ENCODE results near the gene GABBR2. TPM values are rescaled to one million over a fixed set of nuclear protein-coding genes. Genes with fewer than 3 reads are reported as not detected.

Gene GABBR2
- total RNA-seq, 1 donor from 2014 or later = 116 TPM

DNA sequence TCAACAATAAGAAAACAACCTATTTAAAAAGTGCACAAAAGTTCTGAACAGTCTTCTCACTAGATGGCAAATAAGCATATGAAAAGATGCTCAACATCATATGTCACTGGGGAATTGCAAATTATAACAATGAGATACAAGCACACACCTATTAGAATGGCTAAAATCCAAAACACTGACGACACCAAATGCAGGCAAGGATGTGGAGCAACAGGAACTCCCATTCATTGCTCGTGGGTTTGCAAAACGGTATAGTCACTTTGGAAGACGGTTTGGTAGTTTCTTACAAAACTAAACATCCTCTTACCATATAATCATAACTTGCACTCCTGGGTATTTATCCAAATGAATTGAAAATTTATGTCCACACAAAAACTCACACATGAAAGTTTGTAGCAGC, 352.4 kb downstream of the GABBR2 start:
- H3K27ac Mint-ChIP-seq (ENCODE audit: unreplicated experiment) = no peak overlapping the region
- peaks cover 3% of the 10 kb centered on the region for H3K27me3 Mint-ChIP-seq (ENCODE audit: unreplicated experiment)
- H3K4me1 Mint-ChIP-seq (ENCODE audit: low read depth, unreplicated experiment) = peaks cover 5% of the 10 kb centered on the region
- no peak overlapping the region for H3K4me3 Mint-ChIP-seq (ENCODE audit: unreplicated experiment)
- peaks cover 55% of the 10 kb centered on the region for H3K36me3 Mint-ChIP-seq (ENCODE audit: unreplicated experiment)
- no peak for DNase-seq
- H3K9me3 Mint-ChIP-seq (ENCODE audit: unreplicated experiment) = peaks cover 10% of the 10 kb centered on the region
- TF ChIP-seq, protein P1, sequence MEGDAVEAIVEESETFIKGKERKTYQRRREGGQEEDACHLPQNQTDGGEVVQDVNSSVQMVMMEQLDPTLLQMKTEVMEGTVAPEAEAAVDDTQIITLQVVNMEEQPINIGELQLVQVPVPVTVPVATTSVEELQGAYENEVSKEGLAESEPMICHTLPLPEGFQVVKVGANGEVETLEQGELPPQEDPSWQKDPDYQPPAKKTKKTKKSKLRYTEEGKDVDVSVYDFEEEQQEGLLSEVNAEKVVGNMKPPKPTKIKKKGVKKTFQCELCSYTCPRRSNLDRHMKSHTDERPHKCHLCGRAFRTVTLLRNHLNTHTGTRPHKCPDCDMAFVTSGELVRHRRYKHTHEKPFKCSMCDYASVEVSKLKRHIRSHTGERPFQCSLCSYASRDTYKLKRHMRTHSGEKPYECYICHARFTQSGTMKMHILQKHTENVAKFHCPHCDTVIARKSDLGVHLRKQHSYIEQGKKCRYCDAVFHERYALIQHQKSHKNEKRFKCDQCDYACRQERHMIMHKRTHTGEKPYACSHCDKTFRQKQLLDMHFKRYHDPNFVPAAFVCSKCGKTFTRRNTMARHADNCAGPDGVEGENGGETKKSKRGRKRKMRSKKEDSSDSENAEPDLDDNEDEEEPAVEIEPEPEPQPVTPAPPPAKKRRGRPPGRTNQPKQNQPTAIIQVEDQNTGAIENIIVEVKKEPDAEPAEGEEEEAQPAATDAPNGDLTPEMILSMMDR (IDR thresholded peaks at IDR 0.05; ENCODE audit: partially characterized antibody, unreplicated experiment) = no peak

DNA sequence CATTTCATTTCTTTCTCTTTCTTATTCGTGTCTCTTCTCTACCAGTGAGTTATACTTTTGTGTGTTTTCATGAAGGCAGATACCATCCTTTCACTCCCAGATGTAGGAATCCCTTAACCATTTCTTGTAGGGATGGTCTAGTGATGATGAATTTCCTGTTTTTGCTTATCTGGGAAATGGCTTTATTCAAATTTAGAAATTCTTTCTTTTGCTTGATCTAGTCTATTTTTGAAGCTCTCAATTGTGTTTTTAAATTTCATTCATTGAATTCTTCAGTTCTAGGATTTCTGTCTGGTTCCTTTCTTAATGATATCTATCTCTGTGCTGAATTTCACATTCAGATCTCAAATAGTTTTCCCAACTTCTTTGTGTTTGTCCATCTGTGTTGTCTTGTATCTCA, 357.4 kb downstream of the GABBR2 start:
- H3K4me3 Mint-ChIP-seq (ENCODE audit: unreplicated experiment) = no peak overlapping the region
- peaks cover 43% of the 10 kb centered on the region for H3K36me3 Mint-ChIP-seq (ENCODE audit: unreplicated experiment)
- no peaks in the 10 kb centered on the region for H3K4me1 Mint-ChIP-seq (ENCODE audit: low read depth, unreplicated experiment)
- H3K9me3 Mint-ChIP-seq (ENCODE audit: unreplicated experiment) = peaks cover 12% of the 10 kb centered on the region
- H3K27me3 Mint-ChIP-seq (ENCODE audit: unreplicated experiment) = no peaks in the 10 kb centered on the region
- TF ChIP-seq, protein P1 (IDR thresholded peaks at IDR 0.05; ENCODE audit: partially characterized antibody, unreplicated experiment) = no peak
- DNase-seq = no peak
- H3K27ac Mint-ChIP-seq (ENCODE audit: unreplicated experiment) = no peak overlapping the region

DNA sequence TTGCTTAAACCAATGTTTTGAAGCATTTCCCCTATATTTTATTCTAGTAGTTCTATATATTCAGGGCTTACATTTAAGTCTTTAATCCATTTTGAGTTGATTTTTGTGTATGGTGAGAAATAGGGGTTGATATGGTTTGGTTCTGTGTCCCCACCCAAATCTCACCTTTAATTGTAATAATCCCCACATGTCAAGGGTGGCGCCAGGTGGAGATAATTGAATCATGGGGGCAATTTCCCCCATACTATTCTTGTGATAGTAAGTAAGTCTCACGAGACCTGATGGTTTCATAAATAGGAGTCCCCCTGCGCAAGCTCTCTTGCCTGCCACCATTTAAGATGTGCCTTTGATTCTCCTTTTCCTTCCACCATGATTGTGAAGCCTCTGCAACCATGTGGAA, 361.1 kb downstream of the GABBR2 start:
- peaks cover 16% of the 10 kb centered on the region for H3K9me3 Mint-ChIP-seq (ENCODE audit: unreplicated experiment)
- H3K4me3 Mint-ChIP-seq (ENCODE audit: unreplicated experiment) = no peak overlapping the region
- peaks cover 4% of the 10 kb centered on the region for H3K27me3 Mint-ChIP-seq (ENCODE audit: unreplicated experiment)
- DNase-seq = no peak
- TF ChIP-seq, protein P1 (IDR thresholded peaks at IDR 0.05; ENCODE audit: partially characterized antibody, unreplicated experiment) = no peak
- H3K4me1 Mint-ChIP-seq (ENCODE audit: low read depth, unreplicated experiment) = peaks cover 14% of the 10 kb centered on the region
- H3K36me3 Mint-ChIP-seq (ENCODE audit: unreplicated experiment) = peaks cover 15% of the 10 kb centered on the region
- H3K27ac Mint-ChIP-seq (ENCODE audit: unreplicated experiment) = no peak overlapping the region

DNA sequence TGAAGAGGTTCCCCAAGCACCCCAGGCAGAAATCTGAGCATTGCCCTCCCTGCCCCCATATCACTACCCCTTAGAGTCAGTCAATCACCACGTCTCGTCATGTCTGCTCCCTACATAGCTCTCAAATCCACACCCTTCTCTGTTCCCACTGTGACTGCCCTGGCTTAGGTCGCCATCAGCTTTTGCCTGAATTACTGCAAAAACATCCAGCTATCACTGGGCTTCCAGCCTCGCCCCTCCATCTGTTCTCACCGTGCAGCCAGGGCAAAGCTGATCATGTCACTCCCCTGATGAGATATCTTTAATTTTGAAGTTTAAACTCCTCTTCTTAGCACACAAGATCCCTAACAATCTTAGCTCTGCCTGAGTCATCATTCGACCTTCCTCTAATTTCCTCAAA, 363.7 kb downstream of the GABBR2 start:
- peaks cover 9% of the 10 kb centered on the region for H3K27me3 Mint-ChIP-seq (ENCODE audit: unreplicated experiment)

DNA sequence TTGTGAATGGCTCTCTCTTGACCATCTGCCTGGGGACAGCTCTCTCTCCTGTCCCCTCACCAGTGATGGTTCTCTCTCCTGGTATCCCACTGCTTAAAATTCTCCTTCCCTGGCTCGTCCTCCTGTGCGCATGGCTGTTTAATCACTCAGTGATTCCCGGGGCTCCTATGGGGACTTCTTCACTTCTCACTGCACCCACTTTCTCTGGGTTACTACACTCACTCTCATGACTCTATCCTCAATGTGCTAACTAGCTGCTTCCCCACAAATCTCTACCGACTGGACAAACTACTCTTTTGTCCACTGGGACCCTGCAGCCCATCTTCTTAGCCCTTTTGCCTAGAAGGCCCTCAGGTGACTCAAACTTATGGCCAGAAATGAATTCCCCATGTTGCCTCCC, 364.2 kb downstream of the GABBR2 start:
- TF ChIP-seq, protein P1 (IDR thresholded peaks at IDR 0.05; ENCODE audit: partially characterized antibody, unreplicated experiment) = no peak
- peaks cover 9% of the 10 kb centered on the region for H3K27me3 Mint-ChIP-seq (ENCODE audit: unreplicated experiment)
- peaks cover 15% of the 10 kb centered on the region for H3K9me3 Mint-ChIP-seq (ENCODE audit: unreplicated experiment)
- H3K36me3 Mint-ChIP-seq (ENCODE audit: unreplicated experiment) = peaks cover 5% of the 10 kb centered on the region
- H3K27ac Mint-ChIP-seq (ENCODE audit: unreplicated experiment) = no peak overlapping the region
- no peak overlapping the region for H3K4me3 Mint-ChIP-seq (ENCODE audit: unreplicated experiment)
- no peak for DNase-seq
- peaks cover 26% of the 10 kb centered on the region for H3K4me1 Mint-ChIP-seq (ENCODE audit: low read depth, unreplicated experiment)

More for the DNA sequence above, 363.7 kb downstream of the GABBR2 start:
- Mint-ChIP-seq H3K27ac (ENCODE audit: unreplicated experiment) (peak overlapping the region; percentile 15), H3K4me1 (ENCODE audit: low read depth, unreplicated experiment) (peaks cover 26% of the 10 kb centered on the region), H3K36me3 (ENCODE audit: unreplicated experiment) (peaks cover under 1% of the 10 kb centered on the region), H3K9me3 (ENCODE audit: unreplicated experiment) (peaks cover 15% of the 10 kb centered on the region), H3K4me3 (ENCODE audit: unreplicated experiment) (peak overlapping the region; percentile 23)
- TF ChIP-seq, protein P1 (IDR thresholded peaks at IDR 0.05; ENCODE audit: partially characterized antibody, unreplicated experiment) = no peak
- no peak for DNase-seq
